Adrenal gland (tissue), 12 donors: ENCODE data around the gene CCDC186. TPM values are rescaled to one million over a fixed set of nuclear protein-coding genes. Genes with fewer than 3 reads are reported as not detected.

Experiments used
- DNase-seq, 7 donors: peaks; one replicate each; pipeline ENCODE4 v3.0.0-alpha.2; 2019 to 2020
- H3K27ac ChIP-seq, 5 donors: fragments of 200-600 bp; sonication (generic) in 4 of 5; 1 replicate in 3 of 5; 2 replicates in 2 of 5; pipeline versions ENCODE4 v1.5.1 to v1.8.0; 2016 to 2020; ENCODE audit warnings: mild to moderate bottlenecking in 1 of 5
- H3K27me3 ChIP-seq: fragments of 200-600 bp; 2 replicates; pipeline ENCODE4 v1.8.0; 2021
- H3K36me3 ChIP-seq, 2 donors: fragments of 200-600 bp; replicated peaks in 1 of 2; 1 replicate in 1 of 2; 2 replicates in 1 of 2; pipeline versions ENCODE4 v1.5.1 to v1.8.0; 2018 to 2022
- H3K4me1 ChIP-seq, 2 donors: fragments of 200-600 bp; replicated peaks in 1 of 2; 1 replicate in 1 of 2; 2 replicates in 1 of 2; pipeline versions ENCODE4 v1.5.1 to v1.8.0; 2018 to 2021
- H3K4me3 ChIP-seq, 4 donors: fragments of 200-600 bp; sonication (generic) in 3 of 4; one replicate each; pipeline ENCODE4 v1.5.1; 2016 to 2018
- H3K9me3 ChIP-seq, 3 donors: fragments of 200-600 bp; sonication (generic) in 1 of 3; replicated peaks in 1 of 3; 1 replicate in 2 of 3; 2 replicates in 1 of 3; pipeline versions ENCODE4 v1.5.1 to v1.8.0; 2016 to 2021
- CTCF ChIP-seq, 6 experiments: fragments of 450-650 bp in 4 of 6; fragments of 200-600 bp in 2 of 6; sonication (generic) in 1 of 6; IDR thresholded peaks; 1 replicate in 5 of 6; 2 replicates in 1 of 6; pipeline versions ENCODE4 v1.5.1 to v1.8.0; 2016 to 2021; ENCODE audit warnings: antibody characterized with exemption in 6 of 6, mild to moderate bottlenecking in 2 of 6, moderate library complexity in 1 of 6
- POLR2A ChIP-seq, 2 donors: fragments of 450-650 bp; IDR thresholded peaks; one replicate each; pipeline ENCODE4 v1.6.1; 2017; ENCODE audit warnings: antibody characterized with exemption in 2 of 2, mild to moderate bottlenecking in 2 of 2, moderate library complexity in 1 of 2
- WGBS, 4 donors: extraction: QIAGEN DNeasy Blood & Tissue Kit in 2 of 4; methylation state at CpG; one replicate each; pipeline versions ENCODE4 v1.1.5 to v1.1.7; 2013 to 2017; 5-methylcytosine and 5-hydroxymethylcytosine counted together
- intact Hi-C, 2 donors: fragments of 100-400 bp; cut with DNase I; formaldehyde crosslinking; loops; one replicate each; pipeline versions ENCODE4 v1.14.1 to v1.15.0; 2022 to 2023
- polyA plus RNA-seq, 3 donors: library from polyadenylated mRNA; stranded (reverse); fragments of 200-250 nt in 2 of 3; fragments of 350-450 nt in 1 of 3; fragmentation: Illumina TruSeq in 1 of 3; extraction: RNeasy Lipid Tissue Mini Kit (QIAGEN cat#74804) in 1 of 3; gene quantifications; one replicate each; pipeline ENCODE4 v1.2.3, GENCODE V29; 2013 to 2014
- total RNA-seq, 9 donors: library from RNA; depleted of rRNA in 4 of 9; stranded (reverse); fragments of >200 nt in 4 of 9; fragments of 120-200 nt in 1 of 9; fragmentation: NEBNext Ultra II Directional in 1 of 9; extraction: Animal tissue kit (Norgen Biotek cat#: 25700) in 1 of 9; gene quantifications; one replicate each; pipeline versions ENCODE4 v1.1.0 to v1.2.4, GENCODE V29; 2013 to 2023
- donor health status: healthy with polysubstance abuse.
- donor health status: Bipolar disorder and iron deficiency.
- donor health status: DM: yes; HTN: yes; CAD: no.
- donor health status: DM: no; HTN: no; CAD: no.
- donor health status: DM: no; HTN: no; CAD: no.
- donor health status: DM: yes; HTN: yes; CAD: no.

Gene CCDC186
- total and polyA plus RNA-seq, 12 donors = 1.9 to 20.1 (median 16.8) TPM

- TF ChIP-seq POLR2A (IDR thresholded peaks at IDR 0.05) (no peak), CTCF (IDR thresholded peaks at IDR 0.05) (no peak)
Observed at GRCh38 chr10:114174695-114175188, 739 bp upstream of the CCDC186 start.

GRCh38 chr10:114173603-114173920 is 441 bp downstream of the CCDC186 start:
- intact Hi-C loops = no loop called here
- 0 to 1% (median 0%) methylated on average over 10 to 23 of the region's 23 CpGs for WGBS, 4 donors
- TF ChIP-seq POLR2A (IDR thresholded peaks at IDR 0.05) (no peak), CTCF (IDR thresholded peaks at IDR 0.05) (no peak)

More at GRCh38 chr10:114174695-114175188, 739 bp upstream of the CCDC186 start:
- H3K4me3 ChIP-seq = peak overlapping the region; percentile 9 to 88 (median 74)
- H3K9me3 ChIP-seq = no peaks in the 10 kb centered on the region
- H3K27ac ChIP-seq = peak overlapping the region; percentile 5 to 90 (median 88)
- DNase-seq = peak; percentile 42 to 86 (median 79)
- no peaks in the 10 kb centered on the region for H3K36me3 ChIP-seq
- no peaks in the 10 kb centered on the region for H3K27me3 ChIP-seq
- intact Hi-C loops = no loop called here
- WGBS, 4 donors = 0 to 4% (median 1%) methylated on average over 11 to 19 of the region's 19 CpGs
- H3K4me1 ChIP-seq = peaks cover 0 to 16% of the 10 kb centered on the region in 2 donors

DNA sequence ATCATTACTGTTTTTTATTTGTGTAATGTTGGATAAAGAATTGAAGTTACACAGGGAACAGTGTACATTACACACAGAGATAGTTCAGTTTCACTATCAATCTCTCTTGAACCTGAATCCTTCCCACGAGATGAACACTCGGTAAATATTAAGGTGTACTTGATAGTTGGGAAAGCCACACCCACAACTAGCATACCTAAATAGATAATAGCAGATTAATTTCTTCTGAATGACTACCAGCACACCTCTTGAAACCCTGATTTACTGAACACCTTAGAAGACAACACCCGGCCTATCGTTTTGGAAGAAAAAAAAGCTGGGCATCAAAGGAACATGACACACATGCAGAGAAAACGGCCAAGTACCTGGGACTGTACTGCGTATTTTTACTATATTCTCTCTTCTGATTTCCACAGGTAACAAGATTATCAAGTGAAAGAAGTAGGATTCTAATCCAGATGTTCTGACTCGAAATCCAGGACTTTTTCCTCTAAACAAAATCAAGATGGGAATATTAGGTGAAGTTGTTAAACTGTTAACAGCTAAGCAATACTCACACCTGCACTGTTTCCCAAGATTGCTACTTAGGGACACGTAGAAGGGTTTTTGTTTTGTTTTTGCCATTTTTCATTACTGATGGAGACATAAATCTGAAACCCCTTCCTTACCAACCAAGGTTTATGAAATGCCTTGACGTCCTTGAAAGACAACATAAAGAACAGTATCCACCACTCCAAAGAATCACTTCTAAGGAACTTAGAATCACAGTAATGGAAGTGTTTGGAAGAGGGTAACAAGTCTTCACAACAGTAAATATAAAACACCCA is 1.0 kb downstream of the CCDC186 start:
- H3K27ac ChIP-seq = peak overlapping the region in 4 of 5 donors; percentile 86 to 90 (median 89)
- WGBS, 4 donors = 19 to 25% (median 20%) methylated on average over 9 of the region's 9 CpGs
- intact Hi-C loops = no loop called here

More at GRCh38 chr10:114173603-114173920, 441 bp downstream of the CCDC186 start:
- peak overlapping the region; percentile 53 to 88 (median 74) for H3K4me3 ChIP-seq
- H3K27ac ChIP-seq = peak overlapping the region; percentile 64 to 90 (median 88)
- H3K4me1 ChIP-seq = peaks cover 0 to 16% of the 10 kb centered on the region in 2 donors
- H3K27me3 ChIP-seq = no peaks in the 10 kb centered on the region
- no peaks in the 10 kb centered on the region for H3K36me3 ChIP-seq
- H3K9me3 ChIP-seq = no peaks in the 10 kb centered on the region
- DNase-seq = peak in 1 of 7 donors; percentile 58

More for the DNA sequence above, 1.0 kb downstream of the CCDC186 start:
- no peaks in the 10 kb centered on the region for H3K36me3 ChIP-seq
- H3K4me3 ChIP-seq = peak overlapping the region; percentile 53 to 88 (median 74)
- peaks cover 0 to 16% of the 10 kb centered on the region in 2 donors for H3K4me1 ChIP-seq
- H3K27me3 ChIP-seq = no peaks in the 10 kb centered on the region
- no peaks in the 10 kb centered on the region for H3K9me3 ChIP-seq
- TF ChIP-seq POLR2A (IDR thresholded peaks at IDR 0.05) (no peak), CTCF (IDR thresholded peaks at IDR 0.05) (no peak)
- no peak for DNase-seq
